RWPE2 (cell line): ENCODE measurements around the gene NAPG.
"Not testable (repeated sequence)": the region's sequence is repeated elsewhere in the genome, so short reads cannot be mapped to it uniquely, and the experiment has no call there.

ENCODE experiments used
- ATAC-seq: fragments of 200-7000 bp; cut with Tn5 transposase; 3 replicates; pipeline ENCODE4 v1.9.1; 2021; ENCODE audit warnings: low read depth
- DNase-seq: peaks from one replicate; pipeline ENCODE4 v3.0.0-alpha.2; 2020; ENCODE audit warnings: low spot score
- H3K27ac ChIP-seq: fragments of 450-650 bp; 2 replicates; pipeline ENCODE4 v1.5.1; 2017; ENCODE audit warnings: mild to moderate bottlenecking; ENCODE audit not compliant: poor library complexity, severe bottlenecking
- H3K27me3 ChIP-seq: fragments of 250-450 bp; sonication (Bioruptor Pico); 2 replicates; pipeline ENCODE4 v1.5.1; 2021; ENCODE audit warnings: mild to moderate bottlenecking, moderate library complexity; ENCODE audit not compliant: insufficient read depth, poor library complexity, severe bottlenecking
- H3K36me3 ChIP-seq: fragments of 250-450 bp; sonication (Bioruptor Pico); 2 replicates; pipeline ENCODE4 v1.5.1; 2020; ENCODE audit warnings: low read depth, mild to moderate bottlenecking, moderate library complexity
- H3K4me1 ChIP-seq: fragments of 250-450 bp; sonication (Bioruptor Pico); 2 replicates; pipeline ENCODE4 v1.5.1; 2021; ENCODE audit warnings: mild to moderate bottlenecking, moderate library complexity; ENCODE audit not compliant: insufficient read depth, poor library complexity, severe bottlenecking
- H3K4me3 ChIP-seq: fragments of 250-450 bp; sonication (Bioruptor Pico); 2 replicates; pipeline ENCODE4 v1.5.1; 2021; ENCODE audit warnings: mild to moderate bottlenecking, moderate library complexity; ENCODE audit not compliant: severe bottlenecking
- H3K9me3 ChIP-seq: fragments of 250-450 bp; sonication (Bioruptor Pico); 2 replicates; pipeline ENCODE4 v1.5.1; 2021; ENCODE audit warnings: mild to moderate bottlenecking, moderate library complexity; ENCODE audit not compliant: severe bottlenecking
- CTCF ChIP-seq: fragments of 450-650 bp; IDR thresholded peaks from one replicate; pipeline ENCODE4 v1.5.1; 2017; ENCODE audit warnings: mild to moderate bottlenecking, moderate library complexity; ENCODE audit not compliant: poor library complexity, severe bottlenecking

The NAPG gene

GRCh38 chr18:10563886-10564285 is 38.1 kb downstream of the NAPG start:
- H3K27ac ChIP-seq: no peak overlapping the region
- peaks cover 6% of the 10 kb centered on the region for H3K4me1 ChIP-seq
- no peak overlapping the region for H3K4me3 ChIP-seq
- H3K9me3 ChIP-seq: no peaks in the 10 kb centered on the region
- H3K36me3 ChIP-seq: no peaks in the 10 kb centered on the region
- no peaks in the 10 kb centered on the region for H3K27me3 ChIP-seq
- TF ChIP-seq CTCF: no peak
- DNase-seq (no peak), ATAC-seq (no peak)

- DNase-seq (no peak), ATAC-seq (no peak)
- no peak overlapping the region for H3K27ac ChIP-seq
- no peaks in the 10 kb centered on the region for H3K27me3 ChIP-seq
- H3K4me3 ChIP-seq: no peak overlapping the region
- TF ChIP-seq CTCF: no peak
- H3K4me1 ChIP-seq: peaks cover 6% of the 10 kb centered on the region
- H3K9me3 ChIP-seq: no peaks in the 10 kb centered on the region
- H3K36me3 ChIP-seq: no peaks in the 10 kb centered on the region
These were observed 39.3 kb downstream of the NAPG start for GRCh38 chr18:10564975-10565773.

- Histone ChIP-seq H3K9me3 (no peaks in the 10 kb centered on the region), H3K4me3 (no peak overlapping the region), H3K4me1 (peaks cover 6% of the 10 kb centered on the region), H3K27me3 (no peaks in the 10 kb centered on the region), H3K27ac (no peak overlapping the region), H3K36me3 (no peaks in the 10 kb centered on the region)
- no peak for ATAC-seq
- TF ChIP-seq CTCF: no peak
- no peak for DNase-seq
These were observed 40.0 kb downstream of the NAPG start for GRCh38 chr18:10565835-10566234.

DNA sequence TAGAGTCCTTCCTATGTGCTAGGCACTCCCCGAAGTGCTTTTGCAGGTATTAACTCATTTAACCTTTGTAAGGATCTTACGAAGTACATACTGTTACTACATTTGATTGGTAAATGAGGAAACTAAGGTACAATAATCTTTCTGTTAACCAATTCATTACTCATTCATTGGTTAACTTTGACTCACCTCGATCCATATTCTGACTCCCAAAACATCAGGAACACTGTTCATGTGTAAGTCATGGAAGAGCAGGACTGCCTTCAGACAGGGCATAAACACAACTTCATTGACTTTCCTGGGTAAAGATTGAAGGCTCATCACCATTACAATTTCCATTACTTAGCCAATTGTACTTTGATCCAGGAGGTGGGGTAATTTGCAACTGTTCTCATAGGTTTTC is 40.6 kb downstream of the NAPG start:
- no peaks in the 10 kb centered on the region for H3K27me3 ChIP-seq
- H3K4me1 ChIP-seq: peaks cover 6% of the 10 kb centered on the region
- H3K27ac ChIP-seq: no peak overlapping the region
- DNase-seq: no peak
- no peaks in the 10 kb centered on the region for H3K9me3 ChIP-seq
- H3K36me3 ChIP-seq: no peaks in the 10 kb centered on the region
- peak; percentile 68; the same call in 2 of the 3 replicates for ATAC-seq
- TF ChIP-seq CTCF: no peak
- H3K4me3 ChIP-seq: no peak overlapping the region

DNA sequence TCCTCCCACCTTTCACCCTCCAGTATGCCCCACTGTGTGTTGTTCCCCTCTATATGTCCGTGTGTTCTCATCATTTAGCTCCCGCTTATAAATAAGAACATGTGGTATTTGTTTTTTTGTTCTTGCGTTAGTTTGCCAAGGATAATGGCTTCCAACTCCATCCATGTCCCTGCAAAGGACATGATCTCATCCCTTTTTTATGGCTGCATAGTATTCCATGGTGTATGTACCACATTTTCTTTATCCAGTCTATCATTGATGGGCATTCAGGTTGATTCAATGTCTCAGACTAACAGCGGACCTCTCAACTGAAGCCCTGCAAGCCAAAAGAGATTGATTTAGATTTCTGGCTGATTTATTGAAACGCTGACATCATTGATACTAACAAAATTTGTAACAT is 44.1 kb downstream of the NAPG start:
- H3K9me3 ChIP-seq, H3K4me1 ChIP-seq, DNase-seq, H3K4me3 ChIP-seq, H3K36me3 ChIP-seq, H3K27me3 ChIP-seq, ATAC-seq, H3K27ac ChIP-seq: not testable (repeated sequence)
